Large intestine (tissue), 3 donors: Measurements from ENCODE around the gene ABCD3. TPM values are rescaled to one million over a fixed set of nuclear protein-coding genes. Genes with fewer than 3 reads are reported as not detected.
A peak's percentile ranks its signal among the peaks of the same experiment; 100 is the strongest.
"Not testable (repeated sequence)": the region's sequence is repeated elsewhere in the genome, so short reads cannot be mapped to it uniquely, and the experiment has no call there.

Experiments
- DNase-seq, 2 donors: peaks; one replicate each; pipeline versions ENCODE4 v3.0.0 to v3.0.0-alpha.2; 2013
- H3K27ac ChIP-seq: one replicate; pipeline ENCODE4 v1.5.1; 2013; ENCODE audit warnings: low read length
- H3K27me3 ChIP-seq: 2 replicates; pipeline ENCODE4 v1.6.1; 2013; ENCODE audit warnings: low read length; ENCODE audit not compliant: control insufficient read depth, insufficient read depth
- H3K36me3 ChIP-seq: 2 replicates; pipeline ENCODE4 v1.6.1; 2013; ENCODE audit warnings: low read length; ENCODE audit not compliant: control insufficient read depth, insufficient read depth
- H3K4me1 ChIP-seq: one replicate; pipeline ENCODE4 v1.6.1; 2013; ENCODE audit warnings: low read length; ENCODE audit not compliant: control insufficient read depth, insufficient read depth
- H3K4me3 ChIP-seq: one replicate; pipeline ENCODE4 v1.5.1; 2013; ENCODE audit warnings: low read length
- H3K9me3 ChIP-seq: one replicate; pipeline ENCODE4 v1.6.1; 2013; ENCODE audit warnings: mild to moderate bottlenecking, low read depth, low read length, moderate library complexity; ENCODE audit not compliant: control insufficient read depth
- WGBS: methylation state at CpG from one replicate; pipeline ENCODE4 v1.1.5; 2013; ENCODE audit warnings: low lambda C conversion rate; ENCODE audit not compliant: insufficient coverage; 5-methylcytosine and 5-hydroxymethylcytosine counted together
- polyA plus RNA-seq: library from polyadenylated mRNA; unstranded; fragments of 120-200 nt; gene quantifications from one replicate; pipeline ENCODE4 v1.2.1, GENCODE V29; 2013

ABCD3 gene
- polyA plus RNA-seq, 1 donor = 43.1 TPM

DNA sequence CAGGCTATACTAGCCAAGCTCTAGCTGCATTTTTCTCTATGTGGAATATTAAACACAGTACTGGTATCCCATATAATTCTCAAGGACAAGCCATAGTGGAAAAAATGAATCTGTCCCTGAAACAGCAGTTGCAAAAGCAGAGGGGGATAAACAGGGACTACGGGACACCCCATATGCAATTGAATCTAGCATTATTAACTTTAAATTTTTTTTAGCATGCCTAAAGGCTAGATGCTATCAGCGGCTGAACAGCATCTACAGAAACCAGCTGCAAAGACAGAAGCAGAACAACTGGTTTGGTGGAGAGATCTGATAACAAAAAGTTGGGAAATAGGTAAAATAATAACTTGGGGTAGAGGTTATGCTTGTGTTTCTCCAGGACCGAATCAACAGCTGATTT, 30.6 kb downstream of the ABCD3 start:
- not testable (repeated sequence) for H3K27ac ChIP-seq, H3K4me3 ChIP-seq, H3K4me1 ChIP-seq, H3K27me3 ChIP-seq, DNase-seq
- H3K36me3 ChIP-seq = peaks cover 18% of the 10 kb centered on the region
- no CpG with 5 or more reads among the region's 3 CpGs for WGBS
- peaks cover 22% of the 10 kb centered on the region for H3K9me3 ChIP-seq

DNA sequence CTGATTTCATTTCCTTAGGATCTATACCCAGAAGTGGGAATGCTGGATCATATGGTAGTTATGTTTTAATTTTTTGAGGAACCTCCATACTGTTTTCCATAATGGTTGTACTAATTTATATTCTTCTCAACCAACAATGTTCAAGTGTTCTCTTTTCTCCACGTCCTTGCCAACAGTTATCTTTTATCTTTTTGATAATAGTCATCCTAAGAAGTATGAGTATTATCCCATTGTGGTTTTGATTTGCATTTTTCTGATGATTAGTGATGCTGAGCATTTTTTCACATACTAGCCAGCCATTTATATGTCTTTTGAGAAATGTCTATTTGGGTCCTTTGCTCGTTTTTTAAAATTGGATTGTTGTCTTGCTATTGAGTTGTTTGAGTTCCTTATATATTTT, 38.5 kb downstream of the ABCD3 start:
- no peak for DNase-seq
- peaks cover 11% of the 10 kb centered on the region for H3K36me3 ChIP-seq
- no peak overlapping the region for H3K4me3 ChIP-seq
- no peak overlapping the region for H3K27ac ChIP-seq
- no peaks in the 10 kb centered on the region for H3K4me1 ChIP-seq
- no peaks in the 10 kb centered on the region for H3K27me3 ChIP-seq
- 100% methylated on average over 1 of the region's 2 CpGs for WGBS
- H3K9me3 ChIP-seq = peaks cover 4% of the 10 kb centered on the region

DNA sequence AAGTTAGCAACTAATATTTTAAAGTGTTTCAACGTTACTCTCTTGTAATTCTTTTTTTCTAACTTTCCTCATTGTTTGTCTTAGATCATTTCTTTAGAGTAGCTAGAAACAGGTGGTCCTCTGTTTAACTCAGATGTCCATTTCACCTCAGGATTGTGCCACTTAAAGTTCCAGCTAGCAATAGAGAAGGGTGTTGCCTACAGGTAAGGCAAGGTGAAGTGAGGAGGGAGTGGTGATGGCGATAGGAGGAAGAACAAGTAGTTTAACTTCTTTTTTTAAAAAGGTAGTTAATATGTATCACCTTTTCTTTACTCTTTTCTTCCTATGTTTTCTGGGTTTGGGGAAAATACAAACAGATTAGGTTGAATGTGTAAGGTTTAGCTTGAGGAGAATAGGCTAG, 44.4 kb downstream of the ABCD3 start:
- peaks cover 2% of the 10 kb centered on the region for H3K9me3 ChIP-seq
- no peak overlapping the region for H3K4me3 ChIP-seq
- H3K4me1 ChIP-seq = no peaks in the 10 kb centered on the region
- DNase-seq = no peak
- no peak overlapping the region for H3K27ac ChIP-seq
- H3K27me3 ChIP-seq = no peaks in the 10 kb centered on the region
- 94% methylated on average over 2 of the region's 2 CpGs for WGBS
- peaks cover 25% of the 10 kb centered on the region for H3K36me3 ChIP-seq

DNA sequence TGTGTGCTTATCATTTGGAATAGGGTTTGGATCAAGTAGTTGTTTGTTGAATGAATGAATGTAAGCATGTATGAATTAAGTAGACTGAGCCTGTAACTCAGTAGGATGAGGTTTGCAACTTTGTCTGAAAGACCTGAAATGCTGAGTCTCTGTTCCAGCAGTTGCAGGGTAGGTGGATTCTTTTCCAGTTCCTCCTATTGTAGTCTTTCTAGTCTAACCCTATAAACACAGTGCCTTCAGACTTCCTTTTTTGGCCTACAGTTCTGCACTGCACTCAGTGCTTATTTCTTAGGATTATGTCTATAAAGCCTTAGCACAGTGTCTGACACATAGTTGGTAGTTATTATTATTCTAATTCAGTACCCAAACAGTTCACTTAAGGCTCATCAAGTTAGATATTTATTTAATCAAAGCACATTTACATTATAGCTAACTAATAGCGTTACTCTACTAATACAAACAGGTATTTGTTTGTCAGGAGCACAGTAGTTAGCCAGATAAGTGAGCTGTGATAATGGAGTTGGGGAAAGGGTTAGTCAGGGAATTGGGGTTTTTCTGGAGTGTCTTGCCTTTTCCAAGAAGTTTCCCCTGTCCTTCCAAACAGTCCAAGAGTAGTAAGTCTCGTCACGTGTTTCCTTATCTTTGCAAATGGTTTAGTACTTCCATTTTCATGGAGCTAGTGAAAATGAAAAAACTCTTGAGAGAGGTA, 45.0 kb downstream of the ABCD3 start:
- no peaks in the 10 kb centered on the region for H3K27me3 ChIP-seq
- DNase-seq = no peak
- no peak overlapping the region for H3K27ac ChIP-seq
- peaks cover 22% of the 10 kb centered on the region for H3K36me3 ChIP-seq
- peaks cover 2% of the 10 kb centered on the region for H3K9me3 ChIP-seq
- H3K4me3 ChIP-seq = no peak overlapping the region
- WGBS = no CpG with 5 or more reads among the region's 3 CpGs
- no peaks in the 10 kb centered on the region for H3K4me1 ChIP-seq

DNA sequence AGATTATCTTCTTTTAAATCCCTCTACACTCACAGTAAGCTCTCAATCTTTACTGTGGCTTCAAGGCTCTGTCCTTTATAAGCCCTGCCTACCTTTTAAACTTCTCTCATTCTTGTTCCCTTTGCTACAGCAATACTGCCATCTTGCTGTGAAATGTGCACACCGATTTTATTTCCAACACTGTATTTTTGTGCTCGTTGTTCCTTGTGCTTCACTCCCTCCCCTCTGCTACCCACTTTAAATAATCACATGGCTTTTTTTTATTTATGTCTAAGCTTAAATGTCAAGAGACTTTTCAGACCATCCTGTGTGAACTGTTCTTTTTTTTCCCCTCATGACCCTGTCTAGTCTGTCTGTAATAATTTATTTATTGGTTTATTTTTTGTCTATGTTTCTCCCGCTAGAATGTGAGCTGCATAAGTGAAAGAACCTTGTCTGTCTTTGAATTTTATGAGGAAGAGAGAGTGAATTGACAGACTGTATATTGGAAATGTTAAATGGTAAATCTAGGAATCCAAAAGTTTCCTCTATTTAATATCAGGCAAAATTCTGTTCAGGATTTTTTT, 45.7 kb downstream of the ABCD3 start:
- DNase-seq = peak in 1 of 2 donors; percentile 26
- Histone ChIP-seq H3K27ac (no peak overlapping the region), H3K9me3 (peaks cover 2% of the 10 kb centered on the region), H3K27me3 (no peaks in the 10 kb centered on the region), H3K36me3 (peaks cover 22% of the 10 kb centered on the region), H3K4me3 (no peak overlapping the region), H3K4me1 (no peaks in the 10 kb centered on the region)
- 83% methylated on average over 1 of the region's 3 CpGs for WGBS

DNA sequence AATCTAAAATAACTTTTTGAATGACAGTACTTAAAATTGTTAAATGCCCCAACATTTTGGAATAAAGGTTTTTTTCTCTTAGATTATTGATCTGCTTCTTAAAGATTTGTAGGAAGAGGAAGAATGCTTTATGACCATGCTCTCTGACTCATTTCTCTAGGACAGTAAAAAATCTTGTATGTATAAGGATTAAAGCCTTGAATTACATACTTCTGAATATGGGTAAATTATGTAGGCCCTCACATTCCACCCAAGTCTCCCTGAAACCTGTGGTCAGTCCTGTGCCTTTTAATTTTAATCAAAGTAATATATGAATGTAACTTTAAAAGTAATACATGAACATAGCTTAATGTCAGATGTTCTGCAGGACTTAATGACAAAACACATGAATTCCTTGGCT, 50.5 kb downstream of the ABCD3 start:
- no peak overlapping the region for H3K27ac ChIP-seq
- no peak overlapping the region for H3K4me3 ChIP-seq

DNA sequence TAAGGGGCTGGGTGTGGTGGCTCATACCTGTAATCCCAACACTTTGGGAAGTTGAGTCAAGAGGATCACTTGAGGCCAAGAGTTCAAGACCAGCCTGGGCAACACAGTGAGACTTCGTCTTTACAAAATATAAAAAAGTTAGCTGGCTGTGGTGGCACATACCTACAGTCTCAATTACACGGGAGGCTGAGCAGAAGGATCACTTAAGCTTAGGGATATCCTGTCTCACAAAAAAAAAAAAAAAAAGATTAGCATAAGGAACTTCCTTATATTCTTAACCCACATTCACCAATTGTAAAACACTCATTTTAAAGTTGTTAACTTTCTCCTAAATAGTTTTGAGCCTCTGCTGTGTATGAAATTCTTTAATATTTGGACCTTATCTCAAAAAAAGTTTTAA, 53.1 kb downstream of the ABCD3 start:
- Histone ChIP-seq H3K27ac (no peak overlapping the region), H3K4me1 (no peaks in the 10 kb centered on the region), H3K36me3 (peaks cover 7% of the 10 kb centered on the region), H3K27me3 (no peaks in the 10 kb centered on the region), H3K4me3 (no peak overlapping the region), H3K9me3 (no peaks in the 10 kb centered on the region)
- no peak for DNase-seq
- no CpG with 5 or more reads among the region's 2 CpGs for WGBS

More for the DNA sequence above, 50.5 kb downstream of the ABCD3 start:
- no peak for DNase-seq
- no peaks in the 10 kb centered on the region for H3K9me3 ChIP-seq
- H3K4me1 ChIP-seq = no peaks in the 10 kb centered on the region
- H3K36me3 ChIP-seq = peaks cover 14% of the 10 kb centered on the region
- no peaks in the 10 kb centered on the region for H3K27me3 ChIP-seq

DNA sequence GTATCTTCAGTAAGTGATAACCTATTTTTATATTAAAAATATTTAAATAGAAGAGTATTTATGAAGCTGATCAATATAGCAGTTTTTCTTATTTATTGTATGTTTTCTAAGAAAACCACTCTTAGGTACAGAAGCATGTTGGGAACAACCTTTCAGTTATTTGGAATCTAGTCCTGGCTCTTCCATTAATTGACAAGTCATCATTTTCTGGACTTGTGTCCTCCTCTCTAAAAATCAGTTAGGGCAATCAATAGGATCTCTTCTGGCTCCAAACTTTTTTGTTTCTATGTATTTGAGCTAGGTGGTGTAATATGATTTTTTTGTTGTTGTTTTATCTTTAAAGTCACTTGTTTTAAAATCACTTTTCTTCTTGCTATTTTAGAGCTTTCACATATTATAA, 57.0 kb downstream of the ABCD3 start:
- no peaks in the 10 kb centered on the region for H3K27me3 ChIP-seq
- H3K36me3 ChIP-seq = peaks cover 12% of the 10 kb centered on the region
- DNase-seq = no peak
- no peaks in the 10 kb centered on the region for H3K4me1 ChIP-seq
- H3K27ac ChIP-seq = no peak overlapping the region
- no peak overlapping the region for H3K4me3 ChIP-seq
- H3K9me3 ChIP-seq = no peaks in the 10 kb centered on the region

DNA sequence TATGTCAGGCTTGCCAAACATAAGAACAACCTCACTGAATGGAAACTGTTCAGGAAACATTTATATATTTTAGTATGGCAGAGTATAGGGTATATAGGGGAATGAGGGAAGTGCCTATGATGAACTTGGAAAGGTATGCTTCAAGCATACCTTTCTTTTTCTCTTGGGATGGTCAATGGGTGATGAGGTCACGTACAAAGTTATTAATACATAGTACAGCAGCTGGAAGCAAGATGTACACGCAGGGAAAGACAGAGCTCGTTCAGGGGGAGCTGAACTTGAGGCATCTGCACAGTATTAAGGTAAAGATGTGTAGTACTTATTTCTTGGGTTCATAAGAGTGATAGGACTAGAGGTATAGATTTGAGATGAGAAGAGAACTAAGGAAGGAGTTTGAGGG, 61.5 kb downstream of the ABCD3 start:
- Histone ChIP-seq H3K36me3 (peaks cover 17% of the 10 kb centered on the region), H3K4me3 (no peak overlapping the region), H3K9me3 (no peaks in the 10 kb centered on the region), H3K4me1 (peaks cover 5% of the 10 kb centered on the region), H3K27ac (no peak overlapping the region), H3K27me3 (no peaks in the 10 kb centered on the region)
- no peak for DNase-seq
- no CpG with 5 or more reads among the region's 3 CpGs for WGBS

DNA sequence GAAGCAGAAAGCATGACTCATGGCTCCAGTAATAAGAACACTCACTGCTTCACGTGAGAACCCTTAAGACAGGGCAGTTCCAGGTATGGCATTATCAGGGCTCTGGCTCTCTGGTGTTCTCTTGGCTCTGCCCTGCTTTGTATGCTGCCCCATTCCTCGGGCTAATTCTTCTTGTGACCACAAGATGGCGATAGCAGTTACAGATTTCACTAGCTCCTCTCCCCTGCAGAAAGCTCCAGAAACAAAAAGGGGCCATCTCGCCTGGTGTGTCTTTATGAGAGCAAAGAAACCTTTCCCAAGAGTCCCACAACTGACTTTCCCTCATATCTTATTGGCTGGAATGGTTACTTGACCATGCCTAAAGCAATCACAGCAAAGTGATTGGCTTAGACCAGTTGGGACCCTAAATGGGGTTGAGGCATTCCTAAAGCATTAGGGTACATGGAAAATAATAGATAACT, 63.3 kb downstream of the ABCD3 start:
- H3K36me3 ChIP-seq = peaks cover 19% of the 10 kb centered on the region
- WGBS = 0% methylated on average over 1 of the region's 4 CpGs
- no peaks in the 10 kb centered on the region for H3K27me3 ChIP-seq
- H3K9me3 ChIP-seq = no peaks in the 10 kb centered on the region
- peak overlapping the region; percentile 40 for H3K27ac ChIP-seq
- peak; percentile 70 to 74 for DNase-seq
- no peak overlapping the region for H3K4me3 ChIP-seq
- H3K4me1 ChIP-seq = peaks cover 5% of the 10 kb centered on the region

DNA sequence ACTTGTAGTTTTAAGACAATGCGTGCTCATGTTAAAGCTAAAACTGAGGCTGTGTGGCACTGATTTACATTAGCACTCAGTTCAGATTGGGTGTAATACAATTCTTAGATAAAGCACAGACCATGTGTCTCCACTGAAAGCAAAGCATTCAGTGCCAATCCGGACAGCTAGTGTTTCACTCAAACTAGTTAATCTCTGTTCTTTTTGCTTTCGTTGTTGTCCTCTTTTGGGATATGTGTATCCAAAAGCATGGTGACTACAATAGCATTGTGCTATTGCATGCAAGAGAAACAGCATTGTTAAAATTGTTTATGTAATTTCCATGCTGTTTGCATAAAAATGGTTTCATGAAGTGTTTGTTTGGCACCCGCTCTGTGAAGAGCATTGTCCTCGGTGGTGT, 68.8 kb downstream of the ABCD3 start:
- no peak for DNase-seq
- Histone ChIP-seq H3K9me3 (no peaks in the 10 kb centered on the region), H3K4me3 (no peak overlapping the region), H3K4me1 (no peaks in the 10 kb centered on the region), H3K27ac (no peak overlapping the region), H3K36me3 (peaks cover 28% of the 10 kb centered on the region), H3K27me3 (no peaks in the 10 kb centered on the region)
- WGBS = no CpG with 5 or more reads among the region's 5 CpGs
